Mucosa of descending colon (tissue), 3 donors: Measurements from ENCODE around the gene VMAC. TPM values are rescaled to one million over a fixed set of nuclear protein-coding genes. Genes with fewer than 3 reads are reported as not detected.
"Not testable (repeated sequence)": the region's sequence is repeated elsewhere in the genome, so short reads cannot be mapped to it uniquely, and the experiment has no call there.

Source experiments
- ATAC-seq: fragments of 200-7000 bp; cut with Tn5 transposase; one replicate; pipeline ENCODE4 v1.9.1; 2020; ENCODE audit warnings: mild to moderate bottlenecking, moderate library complexity
- DNase-seq, 3 donors: peaks; one replicate each; pipeline ENCODE4 v3.0.0-alpha.2; 2020
- H3K36me3 ChIP-seq: fragments of 200-600 bp; one replicate; pipeline ENCODE4 v1.8.0; 2021; ENCODE audit warnings: low read depth, mild to moderate bottlenecking
- H3K4me1 ChIP-seq: fragments of 200-600 bp; one replicate; pipeline ENCODE4 v1.8.0; 2021; ENCODE audit warnings: low read depth, mild to moderate bottlenecking
- H3K4me3 ChIP-seq: fragments of 200-600 bp; one replicate; pipeline ENCODE4 v1.8.0; 2021; ENCODE audit warnings: mild to moderate bottlenecking
- H3K9me3 ChIP-seq: fragments of 200-600 bp; one replicate; pipeline ENCODE4 v1.8.0; 2021; ENCODE audit warnings: mild to moderate bottlenecking
- intact Hi-C, 2 donors: fragments of 100-400 bp; cut with DNase I in 1 of 2; cut with micrococcal nuclease in 1 of 2; formaldehyde crosslinking; loops; one replicate each; pipeline versions ENCODE4 v1.11.0 to v1.11.1; 2022; cut with DNase I, micrococcal nuclease
- total RNA-seq, 3 donors: library from RNA; stranded (reverse); fragmentation: NEBNext Ultra II Directional in 2 of 3; extraction: Animal tissue kit (Norgen Biotek cat#: 25700) in 2 of 3; gene quantifications; one replicate each; pipeline versions ENCODE4 v1.2.1 to v1.2.4, GENCODE V29; 2021 to 2023
- TF ChIP-seq, protein P1 (sequence below): fragments of 200-600 bp; IDR thresholded peaks from one replicate; pipeline ENCODE4 v1.8.0; 2022; ENCODE audit warnings: antibody characterized with exemption, mild to moderate bottlenecking
- donor health status: DM: no; HTN: no; CAD: no; lungs with moderate emphysema.
- donor health status: DM: no; HTN: no; CAD: no.
- donor health status: DM: no; HTN: yes; CAD: no.

VMAC gene
- total RNA-seq, 3 donors from 2014 or later, result 5.6 to 10.0 (median 8.3) TPM

DNA sequence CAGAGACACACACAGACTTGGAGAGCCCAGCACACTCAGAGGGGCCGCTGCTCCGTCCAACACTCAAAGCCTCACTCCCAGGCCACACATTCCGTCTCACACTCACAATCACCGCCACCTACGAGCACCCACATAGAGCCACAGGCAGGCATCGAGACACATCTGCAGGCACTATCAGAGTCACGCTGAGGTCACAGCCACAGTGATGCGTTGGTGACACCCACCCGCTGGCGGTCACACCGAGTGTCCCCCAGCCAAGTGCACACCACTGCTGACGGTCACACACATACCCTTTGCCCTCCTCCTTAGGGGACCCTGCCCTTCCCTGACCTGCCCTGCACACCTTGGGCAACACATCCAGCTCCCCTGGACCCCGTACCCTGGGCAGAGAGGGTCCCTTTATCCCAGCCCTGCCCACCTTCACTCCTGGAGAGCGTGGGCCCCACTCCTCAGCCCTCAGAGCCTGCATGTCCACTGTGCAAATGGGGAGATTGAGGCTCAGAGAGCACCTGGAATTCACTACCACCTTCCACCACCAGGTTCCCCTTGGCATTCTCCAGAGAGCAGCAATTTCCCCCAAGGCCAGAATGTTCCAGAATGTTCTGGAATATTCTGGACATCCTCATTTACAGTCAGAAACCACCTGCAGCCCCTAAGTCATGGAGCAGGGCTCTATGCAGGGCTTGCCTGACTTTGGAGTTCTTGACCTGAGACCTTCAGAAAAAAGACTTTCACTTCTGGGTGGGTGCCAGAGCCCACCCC lies 39.8 kb upstream of the VMAC start:
- intact Hi-C loops, result no loop called here
- TF ChIP-seq, protein P1, sequence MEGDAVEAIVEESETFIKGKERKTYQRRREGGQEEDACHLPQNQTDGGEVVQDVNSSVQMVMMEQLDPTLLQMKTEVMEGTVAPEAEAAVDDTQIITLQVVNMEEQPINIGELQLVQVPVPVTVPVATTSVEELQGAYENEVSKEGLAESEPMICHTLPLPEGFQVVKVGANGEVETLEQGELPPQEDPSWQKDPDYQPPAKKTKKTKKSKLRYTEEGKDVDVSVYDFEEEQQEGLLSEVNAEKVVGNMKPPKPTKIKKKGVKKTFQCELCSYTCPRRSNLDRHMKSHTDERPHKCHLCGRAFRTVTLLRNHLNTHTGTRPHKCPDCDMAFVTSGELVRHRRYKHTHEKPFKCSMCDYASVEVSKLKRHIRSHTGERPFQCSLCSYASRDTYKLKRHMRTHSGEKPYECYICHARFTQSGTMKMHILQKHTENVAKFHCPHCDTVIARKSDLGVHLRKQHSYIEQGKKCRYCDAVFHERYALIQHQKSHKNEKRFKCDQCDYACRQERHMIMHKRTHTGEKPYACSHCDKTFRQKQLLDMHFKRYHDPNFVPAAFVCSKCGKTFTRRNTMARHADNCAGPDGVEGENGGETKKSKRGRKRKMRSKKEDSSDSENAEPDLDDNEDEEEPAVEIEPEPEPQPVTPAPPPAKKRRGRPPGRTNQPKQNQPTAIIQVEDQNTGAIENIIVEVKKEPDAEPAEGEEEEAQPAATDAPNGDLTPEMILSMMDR, result no peak

DNA sequence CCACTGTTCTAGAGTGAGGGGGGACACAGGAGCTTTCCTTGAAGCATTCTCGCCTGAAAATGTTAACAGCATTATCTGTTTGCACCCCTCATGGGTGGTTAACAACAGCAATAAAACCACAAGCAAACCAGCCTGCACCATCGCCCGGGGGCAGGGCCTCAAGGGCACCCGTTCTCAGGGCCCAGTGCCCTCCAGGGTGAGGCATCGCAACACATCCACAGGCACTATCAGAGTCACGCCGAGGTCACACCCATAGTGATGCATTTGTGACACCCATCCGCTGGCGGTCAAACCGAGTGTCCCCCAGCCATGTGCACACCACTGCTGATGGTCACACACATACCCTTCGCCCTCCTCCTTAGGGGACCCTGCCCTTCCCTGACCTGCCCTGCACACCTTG lies 38.9 kb upstream of the VMAC start:
- H3K9me3 ChIP-seq, result no peaks in the 10 kb centered on the region
- H3K4me1 ChIP-seq, result no peaks in the 10 kb centered on the region
- intact Hi-C loops, result no loop called here
- TF ChIP-seq, protein P1, result no peak
- no peaks in the 10 kb centered on the region for H3K36me3 ChIP-seq
- H3K4me3 ChIP-seq, result no peak overlapping the region
- ATAC-seq (no peak), DNase-seq (no peak)

More for the DNA sequence above, 39.8 kb upstream of the VMAC start:
- no peak for ATAC-seq
- Histone ChIP-seq H3K36me3 (no peaks in the 10 kb centered on the region), H3K9me3 (no peaks in the 10 kb centered on the region), H3K4me1 (no peaks in the 10 kb centered on the region), H3K4me3 (no peak overlapping the region)
- DNase-seq, result no peak

DNA sequence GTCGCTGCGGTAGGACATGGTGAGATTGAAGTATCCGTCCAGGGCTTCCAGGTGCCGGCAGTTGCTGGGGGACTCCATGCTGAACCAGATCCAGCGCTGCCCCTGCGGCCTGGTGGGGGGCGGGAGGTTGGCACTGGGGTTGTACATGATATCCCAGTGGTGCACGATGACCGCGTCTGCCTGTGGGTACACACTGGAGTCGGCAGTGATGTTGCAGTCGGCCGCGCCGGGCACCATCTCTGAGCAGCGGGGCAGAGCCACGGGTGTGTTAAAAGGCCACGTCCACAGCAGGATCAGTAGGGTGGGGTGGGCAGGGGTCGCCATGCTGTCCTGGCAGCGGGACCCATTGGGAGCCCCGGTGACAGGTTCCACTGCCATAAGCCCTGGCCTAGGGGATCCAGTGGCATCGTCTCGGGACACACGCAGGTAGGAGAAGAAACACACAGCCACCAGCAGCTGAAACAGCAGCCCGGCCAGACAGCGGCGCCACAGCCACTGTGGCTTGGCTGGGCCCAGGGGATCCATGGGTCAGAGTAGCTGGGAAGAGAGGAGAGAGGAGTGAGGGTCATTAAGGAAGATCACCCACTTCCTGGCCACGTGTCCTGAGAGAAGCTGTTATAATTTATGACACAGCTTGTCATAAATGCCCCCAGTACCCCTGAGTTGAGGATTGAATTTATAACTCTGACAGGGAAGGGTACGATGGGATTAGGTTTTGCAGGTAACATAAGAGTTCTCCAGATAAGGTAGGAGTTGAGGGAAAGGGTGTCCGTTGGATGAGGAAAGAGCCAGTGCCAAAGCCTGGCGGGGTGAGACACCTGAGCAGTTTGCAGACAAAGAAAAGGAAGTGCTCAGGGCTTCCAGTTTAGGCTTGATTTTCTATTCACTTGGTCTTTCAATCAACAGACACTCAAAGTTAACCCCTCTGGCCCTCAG lies 37.2 kb upstream of the VMAC start:
- TF ChIP-seq, protein P1, result no peak
- no peak overlapping the region for H3K4me3 ChIP-seq
- intact Hi-C loops, result no loop called here
- no peaks in the 10 kb centered on the region for H3K4me1 ChIP-seq
- ATAC-seq (no peak), DNase-seq (no peak)
- no peaks in the 10 kb centered on the region for H3K9me3 ChIP-seq
- H3K36me3 ChIP-seq, result no peaks in the 10 kb centered on the region

DNA sequence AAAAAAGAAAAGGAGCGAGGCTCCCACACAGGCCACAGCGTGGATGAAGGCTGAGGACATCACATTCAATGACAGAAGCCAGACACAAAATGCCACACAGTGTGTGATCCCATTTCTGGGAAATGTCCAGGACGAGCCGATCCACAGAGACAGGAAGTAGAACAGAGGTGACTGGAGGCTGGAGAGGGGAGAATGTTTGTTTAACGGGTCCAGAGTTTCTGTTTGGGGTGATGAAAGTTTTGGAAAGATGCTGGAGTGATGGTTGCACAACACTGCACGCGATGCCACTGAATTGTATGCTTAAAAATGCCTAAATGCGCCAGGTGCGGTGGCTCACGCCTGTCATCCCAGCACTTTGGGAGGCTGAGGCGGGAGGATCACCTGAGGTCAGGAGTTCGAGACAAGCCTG lies 33.7 kb upstream of the VMAC start:
- ATAC-seq, result no peak
- Histone ChIP-seq H3K9me3 (no peaks in the 10 kb centered on the region), H3K4me3 (no peak overlapping the region)

DNA sequence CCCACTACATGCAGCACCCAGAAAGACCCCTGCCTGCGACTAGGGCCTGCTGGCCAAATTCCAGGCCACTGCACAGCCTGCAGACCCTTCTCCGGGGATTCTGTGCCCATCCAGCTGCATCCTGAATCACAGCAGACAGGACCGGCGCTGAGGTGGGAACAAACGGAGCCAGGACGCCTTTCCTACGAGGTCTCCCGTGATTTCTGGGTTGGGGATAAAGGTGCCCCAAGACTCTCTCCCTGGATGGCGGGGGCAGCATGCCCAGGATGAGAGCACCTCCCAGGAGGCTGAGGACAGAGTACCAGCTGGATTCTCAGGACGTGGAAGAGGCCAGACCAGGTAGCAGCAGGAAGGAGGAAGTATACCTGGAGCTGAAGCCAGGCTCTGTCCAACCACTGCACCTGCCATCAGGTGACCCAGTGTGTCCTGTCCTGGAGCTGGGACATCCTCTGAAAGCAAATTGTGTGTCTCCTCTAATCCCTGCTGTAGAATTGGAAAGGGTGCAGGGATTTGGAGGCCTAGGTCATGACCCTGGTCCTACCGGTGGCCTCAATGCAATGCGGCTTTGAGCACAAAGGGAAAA lies 31.0 kb upstream of the VMAC start:
- no peak for DNase-seq
- Histone ChIP-seq H3K9me3 (no peaks in the 10 kb centered on the region), H3K4me1 (no peaks in the 10 kb centered on the region), H3K4me3 (no peak overlapping the region), H3K36me3 (no peaks in the 10 kb centered on the region)
- peak; percentile 58 for ATAC-seq
- TF ChIP-seq, protein P1, result no peak
- intact Hi-C loops, result no loop called here

More for the DNA sequence above, 33.7 kb upstream of the VMAC start:
- Histone ChIP-seq H3K36me3 (no peaks in the 10 kb centered on the region), H3K4me1 (no peaks in the 10 kb centered on the region)
- intact Hi-C loops, result no loop called here
- TF ChIP-seq, protein P1, result no peak
- no peak for DNase-seq

DNA sequence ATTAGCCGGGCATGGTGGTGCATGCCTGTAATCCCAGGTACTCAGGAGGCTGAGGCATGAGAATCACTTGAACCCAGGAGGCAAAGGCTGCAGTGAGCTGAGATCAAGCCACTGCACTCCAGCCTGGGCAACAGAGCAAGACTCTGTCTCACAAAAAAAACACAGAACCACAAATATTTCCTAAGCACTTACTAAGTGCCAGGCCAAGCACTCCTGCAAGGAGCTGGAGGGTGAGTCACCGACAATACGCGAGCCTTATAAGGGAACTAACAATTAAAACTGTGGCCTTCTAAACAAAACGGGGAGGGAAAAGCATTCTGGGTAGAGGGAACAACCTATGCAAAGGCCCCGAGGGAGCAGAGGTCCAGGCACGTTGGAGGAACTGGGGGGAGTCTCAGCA lies 30.2 kb upstream of the VMAC start:
- intact Hi-C loops, result not testable (repeated sequence)

More for the DNA sequence above, 30.2 kb upstream of the VMAC start:
- DNase-seq, H3K9me3 ChIP-seq, H3K4me3 ChIP-seq, H3K36me3 ChIP-seq, ATAC-seq, H3K4me1 ChIP-seq: not testable (repeated sequence)
